ENCODE results near the gene CDH12.

DNA sequence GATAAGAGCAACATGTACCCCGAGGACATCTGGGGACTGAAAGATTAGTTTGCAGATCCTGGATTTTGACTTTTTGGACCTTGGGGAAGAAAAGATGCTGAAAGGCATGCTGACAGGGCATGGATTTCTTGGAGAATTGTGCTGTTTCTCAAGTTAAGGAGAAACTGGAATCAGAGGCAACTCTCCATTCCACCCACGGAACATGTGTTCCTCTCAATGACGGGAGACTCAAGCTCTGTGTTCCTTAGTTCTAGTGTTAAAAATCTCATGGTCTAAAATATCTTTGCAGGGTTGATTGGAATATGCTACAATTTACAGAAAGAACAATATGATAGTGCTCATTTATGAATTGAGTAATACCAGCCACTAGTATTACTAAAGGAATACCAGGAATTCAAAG, 34.4 kb upstream of the CDH12 start:
- TF ChIP-seq, protein P1, sequence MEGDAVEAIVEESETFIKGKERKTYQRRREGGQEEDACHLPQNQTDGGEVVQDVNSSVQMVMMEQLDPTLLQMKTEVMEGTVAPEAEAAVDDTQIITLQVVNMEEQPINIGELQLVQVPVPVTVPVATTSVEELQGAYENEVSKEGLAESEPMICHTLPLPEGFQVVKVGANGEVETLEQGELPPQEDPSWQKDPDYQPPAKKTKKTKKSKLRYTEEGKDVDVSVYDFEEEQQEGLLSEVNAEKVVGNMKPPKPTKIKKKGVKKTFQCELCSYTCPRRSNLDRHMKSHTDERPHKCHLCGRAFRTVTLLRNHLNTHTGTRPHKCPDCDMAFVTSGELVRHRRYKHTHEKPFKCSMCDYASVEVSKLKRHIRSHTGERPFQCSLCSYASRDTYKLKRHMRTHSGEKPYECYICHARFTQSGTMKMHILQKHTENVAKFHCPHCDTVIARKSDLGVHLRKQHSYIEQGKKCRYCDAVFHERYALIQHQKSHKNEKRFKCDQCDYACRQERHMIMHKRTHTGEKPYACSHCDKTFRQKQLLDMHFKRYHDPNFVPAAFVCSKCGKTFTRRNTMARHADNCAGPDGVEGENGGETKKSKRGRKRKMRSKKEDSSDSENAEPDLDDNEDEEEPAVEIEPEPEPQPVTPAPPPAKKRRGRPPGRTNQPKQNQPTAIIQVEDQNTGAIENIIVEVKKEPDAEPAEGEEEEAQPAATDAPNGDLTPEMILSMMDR (IDR thresholded peaks at IDR 0.05): no peak
- TF ChIP-seq POLR2A (IDR thresholded peaks at IDR 0.05) (no peak), EP300 (IDR thresholded peaks at IDR 0.05) (no peak), POLR2AphosphoS5 (IDR thresholded peaks at IDR 0.05) (no peak)

All from suprapubic skin (tissue), 4 donors.